Hepatocyte (in vitro differentiated cells): ENCODE results near the gene CTNNA2. TPM values are rescaled to one million over a fixed set of nuclear protein-coding genes. Genes with fewer than 3 reads are reported as not detected.

Experiments used
- DNase-seq: peaks from one replicate; pipeline ENCODE4 v3.0.0-alpha.2; 2016; ENCODE audit warnings: low spot score
- H2AFZ ChIP-seq: fragments of 200-600 bp; sonication (generic); 2 replicates; pipeline ENCODE4 v1.6.0; 2016; ENCODE audit warnings: antibody characterized with exemption, mild to moderate bottlenecking
- H3K27ac ChIP-seq: fragments of 200-600 bp; sonication (generic); 2 replicates; pipeline ENCODE4 v1.5.1; 2016; ENCODE audit warnings: mild to moderate bottlenecking
- H3K27me3 ChIP-seq: fragments of 200-600 bp; sonication (generic); 2 replicates; pipeline ENCODE4 v1.6.1; 2016
- H3K36me3 ChIP-seq: fragments of 200-600 bp; sonication (generic); replicated peaks from 2 replicates; pipeline ENCODE4 v1.5.1; 2016; ENCODE audit warnings: low read depth; ENCODE audit not compliant: insufficient read depth
- H3K4me1 ChIP-seq: fragments of 200-600 bp; sonication (generic); 2 replicates; pipeline ENCODE4 v1.5.1; 2016; ENCODE audit warnings: mild to moderate bottlenecking, moderate library complexity; ENCODE audit not compliant: insufficient read depth
- H3K4me2 ChIP-seq: fragments of 200-600 bp; sonication (generic); 2 replicates; pipeline ENCODE4 v1.6.0; 2016
- H3K4me3 ChIP-seq: fragments of 200-600 bp; sonication (generic); 2 replicates; pipeline ENCODE4 v1.5.1; 2016; ENCODE audit warnings: mild to moderate bottlenecking
- H3K79me2 ChIP-seq: fragments of 200-600 bp; sonication (generic); 2 replicates; pipeline ENCODE4 v1.6.0; 2017; ENCODE audit warnings: mild to moderate bottlenecking
- H3K9me2 ChIP-seq: fragments of 200-600 bp; sonication (generic); replicated peaks from 2 replicates; pipeline ENCODE4 v1.6.0; 2017; ENCODE audit warnings: mild to moderate bottlenecking; ENCODE audit not compliant: insufficient read depth
- H3K9me3 ChIP-seq: fragments of 200-600 bp; sonication (generic); 2 replicates; pipeline ENCODE4 v1.5.1; 2016; ENCODE audit warnings: low read depth, mild to moderate bottlenecking
- H4K20me1 ChIP-seq: fragments of 200-600 bp; sonication (generic); 2 replicates; pipeline ENCODE4 v1.6.0; 2016; ENCODE audit warnings: mild to moderate bottlenecking; ENCODE audit not compliant: insufficient read depth, poor library complexity, severe bottlenecking
- EZH2 ChIP-seq: fragments of 200-600 bp; sonication (generic); IDR thresholded peaks from 2 replicates; pipeline ENCODE4 v1.6.1; 2016; ENCODE audit warnings: antibody characterized with exemption, mild to moderate bottlenecking, borderline replicate concordance
- EZH2phosphoT487 ChIP-seq: fragments of 200-600 bp; sonication (generic); IDR thresholded peaks from one replicate; pipeline ENCODE4 v1.6.1; 2018; ENCODE audit warnings: antibody characterized with exemption, mild to moderate bottlenecking, low read depth, moderate library complexity; ENCODE audit not compliant: unreplicated experiment, severe bottlenecking
- WGBS: methylation state at CpG from one replicate; pipeline ENCODE4 v1.1.6; 2016; ENCODE audit warnings: low lambda C conversion rate; ENCODE audit errors: missing lambda C conversion rate; 5-methylcytosine and 5-hydroxymethylcytosine counted together
- polyA plus RNA-seq: library from polyadenylated mRNA; unstranded; fragments of >200 nt; fragmentation: Nextera tagmentation; extraction: Ambion mirVana; gene quantifications from 2 replicates; pipeline ENCODE4 v1.2.1, GENCODE V29; 2016
- total RNA-seq: library from RNA; depleted of rRNA; stranded (reverse); fragments of >200 nt; gene quantifications from 2 replicates; pipeline ENCODE4 v1.2.3, GENCODE V29; 2014
- TF ChIP-seq, protein P1 (sequence below): fragments of 200-600 bp; sonication (generic); IDR thresholded peaks from 2 replicates; pipeline ENCODE4 v1.5.1; 2016; ENCODE audit warnings: antibody characterized with exemption, mild to moderate bottlenecking; ENCODE audit not compliant: poor library complexity

CTNNA2 gene
- total and polyA plus RNA-seq, 2 experiments from 2014 or later = 0.79 to 4.4 TPM

DNA sequence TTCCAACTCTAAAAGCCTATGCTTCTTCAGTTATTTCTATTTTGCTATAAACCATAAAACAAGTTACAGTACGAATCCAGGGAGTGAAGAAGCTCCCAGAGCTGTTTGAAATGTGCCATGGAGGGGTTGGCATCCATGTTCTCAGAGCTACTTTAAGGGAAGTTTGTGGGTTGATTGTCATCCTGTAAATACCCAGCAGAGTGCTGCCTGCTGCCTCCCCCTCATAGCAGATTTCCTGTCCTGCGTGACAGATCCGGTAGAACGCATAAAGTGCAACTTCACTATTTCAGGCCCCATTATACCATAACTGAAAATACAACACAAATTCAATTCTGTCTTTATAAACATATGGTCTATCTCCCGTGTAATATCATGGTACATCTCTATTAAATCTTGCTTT is 114.4 kb downstream of the CTNNA2 start:
- Histone ChIP-seq H2AFZ (no peak overlapping the region), H3K4me2 (no peak overlapping the region), H3K4me1 (no peaks in the 10 kb centered on the region), H4K20me1 (no peaks in the 10 kb centered on the region), H3K27me3 (no peaks in the 10 kb centered on the region), H3K27ac (no peak overlapping the region), H3K9me2 (no peaks in the 10 kb centered on the region), H3K9me3 (no peaks in the 10 kb centered on the region), H3K36me3 (no peaks in the 10 kb centered on the region), H3K79me2 (no peaks in the 10 kb centered on the region), H3K4me3 (no peak overlapping the region)
- WGBS = 85% methylated on average over 5 of the region's 5 CpGs
- DNase-seq = no peak
- no peak for TF ChIP-seq EZH2
- no peak for TF ChIP-seq EZH2phosphoT487
- TF ChIP-seq, protein P1, sequence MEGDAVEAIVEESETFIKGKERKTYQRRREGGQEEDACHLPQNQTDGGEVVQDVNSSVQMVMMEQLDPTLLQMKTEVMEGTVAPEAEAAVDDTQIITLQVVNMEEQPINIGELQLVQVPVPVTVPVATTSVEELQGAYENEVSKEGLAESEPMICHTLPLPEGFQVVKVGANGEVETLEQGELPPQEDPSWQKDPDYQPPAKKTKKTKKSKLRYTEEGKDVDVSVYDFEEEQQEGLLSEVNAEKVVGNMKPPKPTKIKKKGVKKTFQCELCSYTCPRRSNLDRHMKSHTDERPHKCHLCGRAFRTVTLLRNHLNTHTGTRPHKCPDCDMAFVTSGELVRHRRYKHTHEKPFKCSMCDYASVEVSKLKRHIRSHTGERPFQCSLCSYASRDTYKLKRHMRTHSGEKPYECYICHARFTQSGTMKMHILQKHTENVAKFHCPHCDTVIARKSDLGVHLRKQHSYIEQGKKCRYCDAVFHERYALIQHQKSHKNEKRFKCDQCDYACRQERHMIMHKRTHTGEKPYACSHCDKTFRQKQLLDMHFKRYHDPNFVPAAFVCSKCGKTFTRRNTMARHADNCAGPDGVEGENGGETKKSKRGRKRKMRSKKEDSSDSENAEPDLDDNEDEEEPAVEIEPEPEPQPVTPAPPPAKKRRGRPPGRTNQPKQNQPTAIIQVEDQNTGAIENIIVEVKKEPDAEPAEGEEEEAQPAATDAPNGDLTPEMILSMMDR = no peak

DNA sequence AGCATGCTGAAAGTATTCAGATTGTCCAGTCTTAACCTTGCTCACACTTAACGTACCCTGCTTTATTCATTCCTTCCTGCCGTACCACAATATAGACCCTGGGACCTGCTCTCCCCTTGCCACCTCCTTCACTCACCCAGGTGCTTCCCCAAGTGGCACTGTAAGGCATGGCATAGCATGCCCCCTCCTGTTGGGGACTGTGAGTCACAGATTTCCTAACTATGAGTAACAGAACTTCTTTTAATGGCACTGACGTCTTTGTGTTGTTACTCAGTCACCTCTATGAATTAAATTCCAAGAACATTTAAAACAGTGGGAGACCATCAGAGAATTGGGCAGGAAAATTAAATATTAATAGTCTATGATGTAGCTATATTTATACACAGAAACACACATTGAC is 117.2 kb downstream of the CTNNA2 start:
- H3K9me2 ChIP-seq = no peaks in the 10 kb centered on the region
- H3K79me2 ChIP-seq = no peaks in the 10 kb centered on the region
- H3K4me2 ChIP-seq = no peak overlapping the region
- no peak overlapping the region for H3K4me3 ChIP-seq
- peak; percentile 14 for DNase-seq
- TF ChIP-seq EZH2phosphoT487 (no peak), EZH2 (no peak)
- TF ChIP-seq, protein P1 = no peak
- no peaks in the 10 kb centered on the region for H3K27me3 ChIP-seq
- no peaks in the 10 kb centered on the region for H3K4me1 ChIP-seq
- peak overlapping the region; percentile 58 for H3K27ac ChIP-seq
- no peaks in the 10 kb centered on the region for H3K9me3 ChIP-seq
- no peak overlapping the region for H2AFZ ChIP-seq
- H3K36me3 ChIP-seq = no peaks in the 10 kb centered on the region
- no peaks in the 10 kb centered on the region for H4K20me1 ChIP-seq
- WGBS = 86% methylated on average over 3 of the region's 3 CpGs

DNA sequence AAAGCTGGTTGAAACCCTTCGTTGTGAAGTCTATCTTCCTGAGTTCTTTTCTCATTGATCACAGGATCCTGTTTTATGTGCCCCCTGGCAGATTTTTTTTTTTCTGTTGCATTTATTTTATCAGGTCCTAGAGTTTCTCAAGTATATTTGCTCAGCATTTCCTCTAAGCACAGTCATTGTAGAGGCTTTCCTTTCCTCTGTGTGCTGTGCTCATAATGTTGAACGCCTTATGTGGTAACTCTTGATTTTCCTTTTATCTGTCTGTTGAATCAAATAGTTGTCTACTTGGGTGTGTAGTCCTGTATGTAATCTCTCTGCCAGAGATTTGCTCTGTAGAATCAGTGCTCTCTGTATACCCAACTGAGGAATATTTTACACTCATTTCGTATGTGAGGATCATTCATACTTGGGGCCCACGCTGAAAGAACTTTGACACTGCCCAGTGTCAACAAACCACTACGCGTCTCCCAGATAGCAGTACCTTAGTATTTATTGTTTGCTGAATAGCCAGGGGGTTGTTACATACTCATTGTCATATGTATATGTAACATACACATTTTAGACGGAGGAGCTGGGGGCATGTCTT is 118.2 kb downstream of the CTNNA2 start:
- Histone ChIP-seq H3K79me2 (no peaks in the 10 kb centered on the region), H3K27me3 (no peaks in the 10 kb centered on the region), H3K9me3 (no peaks in the 10 kb centered on the region), H3K27ac (peak overlapping the region; percentile 58), H3K4me1 (no peaks in the 10 kb centered on the region), H3K4me3 (no peak overlapping the region), H3K36me3 (no peaks in the 10 kb centered on the region), H3K4me2 (peak overlapping the region; percentile 6), H2AFZ (no peak overlapping the region), H3K9me2 (no peaks in the 10 kb centered on the region), H4K20me1 (no peaks in the 10 kb centered on the region)
- 43% methylated on average over 7 of the region's 7 CpGs for WGBS
- peak; percentile 41 for DNase-seq
- TF ChIP-seq EZH2phosphoT487 (no peak), EZH2 (no peak)
- TF ChIP-seq, protein P1 = no peak

- TF ChIP-seq EZH2 (no peak), EZH2phosphoT487 (no peak)
- TF ChIP-seq, protein P1 = no peak
- Histone ChIP-seq H2AFZ (no peak overlapping the region), H3K27ac (no peak overlapping the region), H3K9me3 (no peaks in the 10 kb centered on the region), H4K20me1 (no peaks in the 10 kb centered on the region), H3K79me2 (no peaks in the 10 kb centered on the region), H3K4me2 (no peak overlapping the region), H3K4me3 (no peak overlapping the region), H3K4me1 (no peaks in the 10 kb centered on the region), H3K9me2 (no peaks in the 10 kb centered on the region), H3K36me3 (no peaks in the 10 kb centered on the region), H3K27me3 (no peaks in the 10 kb centered on the region)
- 60% methylated on average over 3 of the region's 3 CpGs for WGBS
- no peak for DNase-seq
These were observed 125.6 kb downstream of the CTNNA2 start for GRCh38 chr2:79638410-79638809.
